HUES6 (cell line): Measurements from ENCODE around the gene STRADA.
A peak's percentile ranks its signal among the peaks of the same experiment; 100 is the strongest.

Experiments
- H3K27ac ChIP-seq: 2 replicates; pipeline ENCODE4 v1.7.0; 2013; ENCODE audit warnings: low read depth, mild to moderate bottlenecking, low read length, inconsistent platforms
- H3K27me3 ChIP-seq: 2 replicates; pipeline ENCODE4 v1.6.1; 2013; ENCODE audit warnings: low read length; ENCODE audit not compliant: control insufficient read depth, insufficient read depth
- H3K36me3 ChIP-seq: 2 replicates; pipeline ENCODE4 v1.6.1; 2013; ENCODE audit warnings: low read length; ENCODE audit not compliant: control insufficient read depth, insufficient read depth
- H3K4me1 ChIP-seq: 2 replicates; pipeline ENCODE4 v1.6.1; 2013; ENCODE audit warnings: low read length; ENCODE audit not compliant: control insufficient read depth, insufficient read depth
- H3K4me3 ChIP-seq: 2 replicates; pipeline ENCODE4 v1.5.1; 2013; ENCODE audit warnings: low read depth, low read length
- H3K9ac ChIP-seq: one replicate; pipeline ENCODE4 v1.6.1; 2013; ENCODE audit warnings: mild to moderate bottlenecking, low read length
- H3K9me3 ChIP-seq: 2 replicates; pipeline ENCODE4 v1.6.1; 2013; ENCODE audit warnings: low read depth, low read length; ENCODE audit not compliant: control insufficient read depth, insufficient read depth

Gene STRADA

DNA sequence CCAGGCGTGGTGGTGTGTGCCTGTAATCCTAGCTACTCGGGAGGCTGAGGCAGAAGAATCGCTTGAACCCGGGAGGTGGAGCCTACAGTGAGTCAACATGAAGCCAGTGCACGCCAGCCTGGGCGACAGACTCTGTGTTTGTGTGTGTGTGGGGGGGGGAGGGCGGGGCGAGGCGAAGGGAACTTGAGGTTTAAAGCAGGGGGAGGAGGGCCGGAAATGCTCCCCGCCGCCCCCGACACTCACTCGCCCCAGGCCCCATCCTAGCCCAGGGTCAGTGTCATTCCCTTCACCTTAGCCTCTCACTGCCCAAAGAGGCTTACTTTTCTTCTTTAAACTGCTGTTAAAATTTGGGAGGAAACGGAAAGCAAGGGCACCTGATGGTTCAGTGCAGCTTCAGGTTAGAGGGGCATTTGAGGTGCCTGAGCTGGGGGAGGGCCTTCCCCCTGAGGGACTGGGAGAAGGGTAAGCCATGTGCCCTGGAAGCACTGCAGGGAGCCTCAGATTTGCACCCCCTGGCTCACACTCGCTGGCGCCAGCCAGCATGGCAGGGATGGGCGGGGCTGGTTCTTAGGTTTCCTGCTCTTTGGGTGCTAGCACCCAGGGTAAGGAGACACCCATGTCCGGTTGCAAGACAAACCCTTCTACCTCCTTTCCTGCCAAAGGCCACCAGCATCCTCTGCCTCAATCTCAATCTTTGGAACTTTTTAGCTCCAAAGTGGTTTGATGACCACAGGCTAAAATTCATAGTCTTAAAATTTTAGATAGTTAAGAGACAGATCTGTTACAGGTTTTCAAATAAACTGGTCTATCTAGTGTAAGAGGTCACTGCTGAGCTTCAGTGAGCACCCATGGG is 39.5 kb downstream of the STRADA start:
- H3K27ac ChIP-seq: no peak overlapping the region
- peak overlapping the region; percentile 24 for H3K9ac ChIP-seq
- H3K36me3 ChIP-seq: peaks cover 36% of the 10 kb centered on the region
- no peaks in the 10 kb centered on the region for H3K27me3 ChIP-seq
- H3K4me3 ChIP-seq: peak overlapping the region; percentile 33; the same call in 1 of the 2 replicates
- no peaks in the 10 kb centered on the region for H3K9me3 ChIP-seq
- H3K4me1 ChIP-seq: peaks cover 35% of the 10 kb centered on the region

DNA sequence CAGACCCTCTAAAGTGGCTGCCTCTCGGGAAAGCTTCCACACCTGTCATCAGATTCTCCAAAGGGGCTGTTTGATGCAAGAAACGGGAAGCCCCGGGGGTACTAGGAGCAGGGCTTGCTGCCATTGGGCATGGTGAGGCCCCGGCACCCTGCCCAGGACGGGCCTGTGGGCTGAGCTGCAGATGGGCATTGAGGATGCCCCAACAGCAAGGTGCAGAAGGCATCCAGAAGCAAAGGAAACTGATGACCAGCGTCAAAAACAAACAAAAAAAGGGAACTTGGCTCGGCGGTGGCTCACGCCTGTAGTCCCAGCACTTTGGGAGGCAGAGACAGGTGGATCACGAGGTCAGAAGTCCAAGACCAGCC is 40.2 kb downstream of the STRADA start:
- Histone ChIP-seq H3K27me3 (no peaks in the 10 kb centered on the region), H3K4me1 (peaks cover 39% of the 10 kb centered on the region), H3K9me3 (no peaks in the 10 kb centered on the region), H3K36me3 (peaks cover 37% of the 10 kb centered on the region), H3K27ac (no peak overlapping the region), H3K9ac (peak overlapping the region; percentile 88), H3K4me3 (peak overlapping the region; percentile 70)

DNA sequence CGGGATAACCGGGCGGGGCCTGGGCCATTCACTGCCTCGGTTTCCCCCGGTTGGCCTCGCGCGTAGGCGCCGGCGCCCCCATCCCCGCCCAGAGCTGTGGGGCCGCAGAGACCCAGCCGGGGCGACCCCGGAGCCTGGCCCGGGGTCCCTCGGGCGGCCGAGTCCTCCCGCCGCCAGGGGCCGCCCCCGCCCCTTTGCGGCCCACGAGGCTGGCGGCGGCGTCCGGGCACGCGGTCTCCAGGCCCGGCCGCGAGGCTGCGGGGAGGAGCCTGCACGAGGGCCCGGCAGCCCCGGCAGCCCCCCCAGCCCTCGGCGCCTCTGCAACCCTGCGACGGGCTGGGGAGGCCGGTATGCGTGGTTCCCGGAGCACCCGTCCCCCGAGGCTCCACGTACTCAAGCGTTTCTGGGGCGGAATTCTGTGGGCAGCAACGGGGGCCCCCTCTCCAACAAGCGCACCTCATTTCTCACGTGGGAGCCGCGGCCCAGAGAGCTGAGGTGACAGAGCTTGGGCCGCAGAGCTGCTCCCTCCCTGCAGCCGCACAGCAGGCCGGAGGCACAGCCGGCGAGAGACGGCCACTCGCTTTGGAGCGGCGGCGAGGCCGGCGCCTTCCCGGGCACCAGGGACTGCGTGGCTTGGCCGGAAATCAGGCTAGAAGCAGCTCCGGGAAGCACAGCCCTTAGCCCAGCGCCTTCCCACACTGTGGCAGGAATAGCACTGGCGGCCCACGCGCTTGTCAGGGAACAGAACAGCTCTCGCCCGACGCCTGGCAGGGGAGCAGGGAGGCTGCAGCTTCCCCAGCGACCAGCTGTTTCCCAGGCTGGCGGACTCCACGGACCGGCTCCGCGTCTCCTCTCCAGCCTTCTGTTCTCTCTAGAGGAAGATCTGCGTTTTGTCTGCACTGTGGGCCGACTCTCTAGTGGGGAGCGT is 40.8 kb downstream of the STRADA start:
- Histone ChIP-seq H3K4me1 (peaks cover 39% of the 10 kb centered on the region), H3K4me3 (peak overlapping the region; percentile 70), H3K36me3 (peaks cover 31% of the 10 kb centered on the region), H3K9ac (peak overlapping the region; percentile 88), H3K27ac (peak overlapping the region; percentile 84), H3K9me3 (no peaks in the 10 kb centered on the region), H3K27me3 (no peaks in the 10 kb centered on the region)

DNA sequence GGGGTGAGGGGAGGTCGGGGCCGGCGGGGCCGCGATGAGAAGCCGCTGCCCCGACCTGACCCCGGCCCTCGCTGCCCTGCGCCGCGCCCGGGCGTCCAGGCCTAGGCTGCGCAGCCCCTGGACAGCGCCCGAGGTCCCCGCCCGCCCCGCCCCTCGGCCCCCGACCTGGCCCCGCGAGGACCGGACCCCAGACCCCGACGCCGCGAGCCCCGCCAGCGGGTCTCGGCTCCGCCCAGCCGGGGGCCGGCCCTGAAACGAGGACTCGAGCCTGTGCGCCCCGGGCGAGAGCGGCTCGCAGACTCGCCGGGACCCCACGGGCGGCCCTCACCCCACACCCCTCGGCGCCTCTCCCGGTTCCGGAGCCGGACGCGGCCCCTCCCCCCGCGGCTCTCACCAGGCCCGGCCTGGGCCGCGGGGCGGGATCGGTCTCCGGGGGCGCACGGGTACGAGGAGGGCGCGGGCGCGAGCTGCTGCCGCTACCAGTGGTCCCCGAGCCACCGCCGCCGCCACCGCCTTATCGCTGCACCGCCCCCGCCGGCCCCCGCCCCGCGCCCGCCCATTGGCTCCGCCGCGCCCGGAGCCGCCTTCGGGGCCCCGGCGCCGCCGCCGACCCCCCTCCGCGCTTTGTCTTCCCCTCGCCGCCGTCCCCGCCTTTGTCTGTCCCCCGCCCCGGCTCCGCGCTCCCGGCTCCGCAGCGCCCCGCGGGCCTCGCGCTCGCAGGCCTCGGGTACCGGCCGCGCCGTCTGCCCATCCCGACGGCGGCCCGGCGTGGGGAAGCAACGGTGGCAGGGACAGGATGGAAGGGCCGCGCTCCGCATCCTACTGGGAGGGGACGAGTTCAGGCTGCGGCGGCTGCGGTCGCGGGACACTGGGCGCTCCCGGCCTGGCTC is 41.7 kb downstream of the STRADA start, which contains the start of gene LIMD2:
TSS of gene LIMD2 (minus strand) at position 488 of the 890 bp plus-strand sequence. CDS start 827 bp downstream, outside the sequence.
- Histone ChIP-seq H3K9ac (peak within 1 kb of the TSS; percentile 88), H3K4me1 (peaks cover 39% of the 10 kb centered on the region), H3K27ac (peak within 1 kb of the TSS; percentile 84), H3K36me3 (peaks cover 22% of the 10 kb centered on the region), H3K4me3 (peak within 1 kb of the TSS; percentile 70), H3K9me3 (no peaks in the 10 kb centered on the region), H3K27me3 (no peaks in the 10 kb centered on the region)

DNA sequence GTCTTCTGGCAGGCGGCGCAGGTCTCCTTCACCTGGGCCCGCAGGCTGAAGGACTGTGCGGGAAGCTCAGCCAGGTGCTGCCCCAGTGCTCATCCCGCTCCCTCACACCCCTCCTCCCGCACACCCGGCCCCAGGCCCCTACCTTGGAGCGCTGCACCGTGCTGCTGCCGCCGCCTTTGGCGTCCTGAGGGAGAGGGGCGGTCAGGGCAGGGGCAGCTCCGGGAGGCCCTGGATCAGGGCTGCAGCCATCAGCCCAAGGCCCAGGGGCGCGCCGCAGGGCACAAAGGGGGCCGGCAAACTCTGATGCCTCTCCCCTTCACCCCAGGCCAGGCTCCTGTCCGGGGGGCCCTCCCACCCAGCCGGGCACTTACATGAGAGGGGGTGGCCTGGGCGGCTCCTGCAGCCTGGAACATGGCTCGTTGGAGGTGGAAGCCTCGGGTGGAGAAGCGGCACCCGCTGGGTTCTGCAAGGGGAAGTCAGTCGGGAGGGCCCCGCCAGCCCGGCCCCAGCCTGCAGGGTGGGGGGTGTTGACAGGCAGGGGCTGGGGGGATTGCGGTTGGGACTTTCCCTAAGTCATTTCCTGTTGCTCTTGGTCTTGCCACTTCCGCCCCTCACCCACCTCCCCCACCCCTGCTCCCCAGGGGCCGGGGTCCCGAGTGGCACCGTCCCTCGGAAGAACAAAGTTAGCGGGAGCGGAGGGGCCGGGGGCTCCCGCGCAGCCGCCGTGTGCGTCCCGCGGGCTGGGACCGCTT is 42.5 kb downstream of the STRADA start:
- H3K27me3 ChIP-seq: no peaks in the 10 kb centered on the region
- peaks cover 46% of the 10 kb centered on the region for H3K4me1 ChIP-seq
- H3K9me3 ChIP-seq: no peaks in the 10 kb centered on the region
- H3K9ac ChIP-seq: peak overlapping the region; percentile 73
- H3K4me3 ChIP-seq: peak overlapping the region; percentile 70
- H3K27ac ChIP-seq: peak overlapping the region; percentile 69; the same call in 1 of the 2 replicates
- peaks cover 22% of the 10 kb centered on the region for H3K36me3 ChIP-seq

DNA sequence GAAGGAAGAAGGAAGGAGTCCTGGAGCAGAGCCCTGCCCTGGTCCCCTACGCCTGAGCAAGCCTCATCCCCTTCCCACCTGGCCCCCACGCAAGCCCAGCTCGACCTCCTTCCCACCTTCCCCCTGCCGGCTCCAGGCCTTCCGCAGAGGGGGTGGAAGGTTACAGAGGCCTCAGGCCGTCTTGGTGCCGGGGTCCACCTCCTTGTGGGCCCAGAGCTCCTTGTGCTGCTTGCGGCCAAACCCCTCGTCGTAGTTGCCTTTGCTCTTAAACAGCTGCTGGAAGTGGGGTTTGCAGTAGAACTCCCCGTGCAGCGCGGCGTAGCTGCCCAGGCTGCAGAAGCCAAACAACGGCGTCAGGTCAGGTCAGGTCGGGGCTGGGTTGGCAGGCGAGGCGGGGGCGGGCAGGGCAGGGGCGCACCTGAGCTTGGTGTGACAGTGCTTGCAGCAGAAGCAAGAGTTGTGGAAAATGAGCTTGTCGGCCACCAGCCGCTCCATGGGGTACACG is 43.2 kb downstream of the STRADA start:
- peaks cover 47% of the 10 kb centered on the region for H3K4me1 ChIP-seq
- peak overlapping the region; percentile 73 for H3K9ac ChIP-seq
- H3K9me3 ChIP-seq: no peaks in the 10 kb centered on the region
- H3K4me3 ChIP-seq: peak overlapping the region; percentile 70
- H3K36me3 ChIP-seq: peaks cover 22% of the 10 kb centered on the region
- H3K27me3 ChIP-seq: no peaks in the 10 kb centered on the region
- 0 out of 2 replicates have a peak overlapping the region, but pooled peaks have one; percentile 0 for H3K27ac ChIP-seq

DNA sequence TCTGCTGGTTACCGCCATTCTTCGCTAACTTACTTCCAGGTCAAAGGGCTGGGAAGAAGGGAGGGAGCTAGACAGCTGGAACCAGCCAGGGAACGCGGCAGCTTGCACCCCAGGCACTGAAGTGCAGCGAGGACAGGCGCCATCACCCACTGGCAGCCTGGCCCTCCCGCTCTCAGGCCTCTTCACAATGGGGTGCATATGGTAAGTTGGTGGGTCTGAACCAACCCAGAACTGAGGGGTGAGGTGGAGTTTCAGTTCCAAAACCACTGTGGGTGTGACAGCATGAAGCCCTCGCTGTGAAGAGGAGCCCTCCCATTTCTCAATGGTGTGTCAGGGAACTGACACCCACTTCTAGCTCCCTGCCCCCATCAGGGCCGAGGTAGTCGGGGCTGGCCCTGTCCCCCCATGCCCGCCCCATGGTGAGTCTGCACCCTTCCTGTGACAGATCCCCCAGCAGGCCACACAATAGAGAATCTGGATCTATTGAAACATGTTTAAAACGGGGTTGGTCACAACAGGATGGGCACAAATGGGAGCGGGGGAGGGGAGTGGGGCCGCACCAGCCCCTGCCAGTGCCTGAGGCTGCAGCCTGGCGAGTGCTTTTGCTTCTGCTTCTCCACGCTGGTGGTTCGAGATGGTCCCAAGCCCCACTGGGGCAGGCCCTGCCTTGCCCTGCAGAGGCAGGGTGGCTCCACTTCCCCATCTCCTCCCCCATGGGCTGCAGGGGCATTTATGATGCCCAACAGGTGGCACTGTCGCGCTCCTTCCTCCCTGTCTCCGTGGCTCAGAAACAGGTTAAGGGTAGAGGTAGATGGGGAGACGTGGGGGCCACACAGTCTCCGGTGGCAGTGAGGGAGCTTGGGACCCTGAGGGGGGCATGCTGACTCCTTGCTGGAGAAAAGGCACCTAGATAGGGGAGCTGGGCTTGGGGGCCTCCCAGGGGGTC is 44.0 kb downstream of the STRADA start:
- Histone ChIP-seq H3K9ac (no peak overlapping the region), H3K36me3 (peaks cover 28% of the 10 kb centered on the region), H3K27me3 (no peaks in the 10 kb centered on the region), H3K4me1 (peaks cover 43% of the 10 kb centered on the region), H3K27ac (0 out of 2 replicates have a peak overlapping the region, but pooled peaks have one; percentile 0), H3K4me3 (peak overlapping the region; percentile 70; the same call in 1 of the 2 replicates), H3K9me3 (no peaks in the 10 kb centered on the region)

DNA sequence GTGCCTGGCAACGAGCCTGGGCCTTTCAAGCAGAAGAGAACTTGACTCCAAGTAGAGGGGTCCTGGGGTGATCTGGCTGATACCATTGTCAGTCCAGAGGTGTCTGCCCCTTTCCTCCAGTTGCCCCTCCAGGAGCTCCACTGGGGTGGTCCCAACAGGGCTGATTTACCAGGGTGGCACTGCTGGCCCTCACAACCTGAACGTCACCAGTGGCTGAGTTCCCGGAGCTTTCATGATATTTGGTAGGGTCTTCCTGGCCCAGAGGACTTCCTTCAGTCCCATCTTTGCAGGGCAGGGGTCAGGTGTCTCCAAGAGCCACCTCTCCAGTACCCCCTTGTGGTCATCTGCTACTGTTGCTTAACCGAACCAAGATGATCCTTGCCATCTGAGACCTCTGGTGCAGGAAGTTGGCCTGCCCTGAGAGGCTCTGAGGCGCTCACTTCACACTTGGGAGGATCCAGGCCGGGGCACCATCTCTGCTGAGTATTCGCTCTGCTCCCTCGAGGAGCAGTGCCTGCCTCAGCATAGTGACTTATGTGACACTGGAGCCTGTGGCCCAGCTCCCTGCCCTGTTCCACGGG is 45.1 kb downstream of the STRADA start:
- H3K4me3 ChIP-seq: no peak overlapping the region
- peaks cover 34% of the 10 kb centered on the region for H3K4me1 ChIP-seq
- no peaks in the 10 kb centered on the region for H3K9me3 ChIP-seq
- no peak overlapping the region for H3K9ac ChIP-seq
- H3K27ac ChIP-seq: no peak overlapping the region
- H3K36me3 ChIP-seq: peaks cover 39% of the 10 kb centered on the region
- no peaks in the 10 kb centered on the region for H3K27me3 ChIP-seq

DNA sequence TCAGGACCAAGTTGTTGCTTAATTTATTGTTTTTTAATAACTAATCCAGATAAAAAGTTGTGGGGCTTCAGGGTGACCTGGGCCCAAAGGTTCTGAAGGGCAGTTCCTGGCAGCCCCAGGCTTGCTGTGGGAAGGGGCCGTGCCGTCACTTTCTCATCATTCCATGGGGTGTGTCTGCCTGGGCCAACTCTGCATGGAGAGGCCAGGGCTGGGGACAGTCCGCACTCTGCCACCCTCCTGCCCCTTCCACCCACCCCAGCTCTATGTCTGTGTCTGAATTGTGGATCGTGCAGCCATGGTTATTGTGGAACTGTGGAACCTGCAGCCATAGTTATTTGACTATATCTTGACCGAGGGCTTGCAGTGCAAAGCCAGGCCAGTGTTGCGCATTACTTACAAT is 45.7 kb downstream of the STRADA start:
- no peaks in the 10 kb centered on the region for H3K27me3 ChIP-seq
- H3K9ac ChIP-seq: no peak overlapping the region
- peaks cover 45% of the 10 kb centered on the region for H3K36me3 ChIP-seq
- H3K27ac ChIP-seq: no peak overlapping the region
- H3K9me3 ChIP-seq: no peaks in the 10 kb centered on the region
- H3K4me3 ChIP-seq: no peak overlapping the region
- H3K4me1 ChIP-seq: peaks cover 28% of the 10 kb centered on the region
